Activated B cell treated with CpG ODN at 0.5 μM for 24 hours (primary cell): ENCODE results near the gene PNKP. TPM values are rescaled to one million over a fixed set of nuclear protein-coding genes. Genes with fewer than 3 reads are reported as not detected.

Experiments used
- ATAC-seq: fragments of 200-7000 bp; cut with Tn5 transposase; one replicate; pipeline ENCODE4 v1.10.0; 2021; ENCODE audit warnings: low read depth, mild to moderate bottlenecking, moderate library complexity
- CTCF ChIA-PET: fragments of 350-600 bp; sonication (Branson Sonifier 250); formaldehyde crosslinking; loops from one replicate; lab custom pipeline; 2021; ENCODE audit warnings: antibody characterized with exemption; lab: Charles Lee
- POLR2A ChIA-PET: fragments of 350-600 bp; sonication (Branson Sonifier 250); formaldehyde crosslinking; loops from one replicate; lab custom pipeline; 2021; ENCODE audit warnings: antibody characterized with exemption; lab: Charles Lee
- DNase-seq: peaks from one replicate; pipeline ENCODE4 v3.0.0; 2022
- H3K27ac Mint-ChIP-seq: one replicate; pipeline ENCODE4 v1.8.0; 2020; ENCODE audit warnings: mixed read lengths
- H3K27me3 Mint-ChIP-seq: one replicate; pipeline ENCODE4 v1.8.0; 2021; ENCODE audit warnings: mixed read lengths
- H3K36me3 Mint-ChIP-seq: one replicate; pipeline ENCODE4 v1.8.0; 2021; ENCODE audit warnings: low read depth, mixed read lengths
- H3K4me1 Mint-ChIP-seq: one replicate; pipeline ENCODE4 v1.8.0; 2021; ENCODE audit warnings: mixed read lengths
- H3K4me3 Mint-ChIP-seq: one replicate; pipeline ENCODE4 v1.8.0; 2020; ENCODE audit warnings: mild to moderate bottlenecking, mixed read lengths
- H3K9me3 Mint-ChIP-seq: one replicate; pipeline ENCODE4 v1.8.0; 2020; ENCODE audit warnings: mixed read lengths
- CTCF ChIP-seq: fragments of 200-600 bp; IDR thresholded peaks from one replicate; pipeline ENCODE4 v1.8.0; 2022; ENCODE audit warnings: antibody characterized with exemption, mild to moderate bottlenecking
- intact Hi-C: fragments of 100-400 bp; cut with micrococcal nuclease; formaldehyde crosslinking; loops from one replicate; pipeline ENCODE4 v1.15.1; 2024
- total RNA-seq: library from RNA; stranded (reverse); gene quantifications from 2 replicates; pipeline ENCODE4 v1.2.3, GENCODE V29; 2022

The PNKP gene
- total RNA-seq, 1 donor from 2014 or later, result 205 TPM

GRCh38 chr19:49890349-49891311 lies 23.3 kb upstream of the PNKP start:
- CTCF ChIA-PET, result interaction anchor here (0.7 to 1.6 kb wide), 7 partner anchors 21 to 47 kb away, joined by 3 to 15 read pairs (median 3); partner anchors contain the start of genes ATF5, NUP62, PNKP and PTOV1
- peak overlapping the region; percentile 82 for H3K4me3 Mint-ChIP-seq
- ATAC-seq, result peak; percentile 85
- peak; percentile 68 for DNase-seq
- no peaks in the 10 kb centered on the region for H3K27me3 Mint-ChIP-seq
- POLR2A ChIA-PET, result interaction anchor here (0.6 to 11.5 kb wide), 15 partner anchors 9 to 1481 kb away, joined by 3 to 317 read pairs (median 6); partner anchors contain the start of genes AKT1S1, AP2A1, ATF5 and NUP62
- peaks cover 49% of the 10 kb centered on the region for H3K4me1 Mint-ChIP-seq
- no peak for TF ChIP-seq CTCF
- intact Hi-C loops, result loop anchor here (1.0 to 10.0 kb wide), 7 partner anchors 13 to 556 kb away; partner anchors contain the start of genes AKT1S1, ATF5, CD37 and NUP62
- peaks cover 11% of the 10 kb centered on the region for H3K36me3 Mint-ChIP-seq
- H3K27ac Mint-ChIP-seq, result peak overlapping the region; percentile 7
- no peaks in the 10 kb centered on the region for H3K9me3 Mint-ChIP-seq

DNA sequence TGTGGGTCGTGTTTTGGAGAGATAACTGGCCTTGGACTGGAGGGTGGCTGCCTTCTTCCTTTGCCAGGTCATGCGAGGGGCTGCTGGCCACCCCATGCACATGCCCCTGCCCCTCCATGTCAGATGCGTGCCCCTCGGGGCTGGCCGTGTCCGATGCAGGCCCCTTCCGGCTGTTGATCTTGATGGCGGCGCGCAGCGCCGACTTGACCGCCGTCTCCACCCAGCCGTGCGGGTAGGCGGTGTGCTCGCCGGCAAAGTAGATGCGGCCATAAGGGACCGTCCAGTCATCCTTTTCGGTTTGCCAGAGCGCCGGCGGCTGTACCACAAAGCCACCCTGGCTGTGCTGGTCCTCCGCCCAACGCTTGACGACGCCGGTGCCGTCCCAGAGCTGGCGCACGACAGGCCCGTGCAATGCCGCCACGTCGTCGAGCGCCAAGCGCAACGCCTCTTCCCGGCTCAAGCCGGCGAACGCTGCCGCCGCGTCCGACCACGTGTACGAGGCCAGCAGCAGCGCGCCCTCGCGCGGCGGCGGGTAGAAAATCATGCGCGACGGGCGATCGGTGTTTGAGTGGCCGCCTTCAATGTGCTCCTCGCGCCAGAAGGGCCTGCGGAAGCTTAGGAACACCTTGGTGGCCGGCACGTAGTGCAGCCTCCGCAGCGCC lies 22.4 kb upstream of the PNKP start:
- Mint-ChIP-seq H3K27ac (peak overlapping the region; percentile 7), H3K27me3 (no peaks in the 10 kb centered on the region), H3K9me3 (no peaks in the 10 kb centered on the region), H3K4me3 (peak overlapping the region; percentile 82), H3K4me1 (peaks cover 41% of the 10 kb centered on the region), H3K36me3 (peaks cover 17% of the 10 kb centered on the region)
- POLR2A ChIA-PET, result interaction anchor here (0.6 to 11.5 kb wide), 12 partner anchors 10 to 123 kb away, joined by 3 to 317 read pairs (median 6); partner anchors contain the start of genes AKT1S1, AP2A1, ATF5 and NUP62
- ATAC-seq (peak; percentile 66), DNase-seq (no peak)
- CTCF ChIA-PET, result interaction anchor here (0.8 to 1.6 kb wide), 6 partner anchors 21 to 48 kb away, joined by 3 to 15 read pairs (median 3); partner anchors contain the start of genes ATF5, NUP62, PNKP and PTOV1
- TF ChIP-seq CTCF, result peak; percentile 39
- intact Hi-C loops, result loop anchor here (1.0 to 10.0 kb wide), 7 partner anchors 13 to 555 kb away; partner anchors contain the start of genes AKT1S1, ATF5, CD37 and NUP62

DNA sequence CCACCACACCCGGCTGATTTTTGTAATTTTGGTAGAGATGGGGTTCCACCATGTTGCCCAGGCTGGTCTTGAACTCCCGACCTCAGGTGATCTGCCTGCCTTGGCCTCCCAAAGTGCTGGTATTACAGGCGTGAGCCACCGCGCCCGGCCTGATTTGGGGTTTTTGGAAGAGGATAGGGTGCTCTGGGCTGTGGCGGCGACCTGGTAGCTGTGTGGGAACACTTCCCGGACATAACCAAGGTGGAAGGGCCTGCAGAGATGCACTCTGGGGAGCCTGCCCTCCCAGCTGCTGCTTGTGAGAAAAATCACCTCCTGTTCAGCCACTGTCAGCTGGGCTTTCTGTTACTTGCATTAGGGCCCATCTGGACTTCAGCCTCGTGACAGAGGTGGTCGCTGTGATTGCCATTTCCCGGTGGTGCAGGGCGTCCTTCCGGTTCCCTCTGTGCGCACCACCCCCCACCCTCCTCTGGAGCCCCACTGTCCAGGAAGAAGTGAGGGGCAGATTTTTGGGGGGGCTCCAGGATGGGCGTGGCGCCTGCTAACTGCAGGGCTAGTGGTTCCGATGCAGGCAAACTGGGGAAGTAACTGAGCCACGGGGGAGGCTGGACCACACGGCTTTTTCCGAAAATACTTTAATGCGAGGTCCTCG lies 21.8 kb upstream of the PNKP start:
- peaks cover 35% of the 10 kb centered on the region for H3K4me1 Mint-ChIP-seq
- H3K27ac Mint-ChIP-seq, result no peak overlapping the region
- ChIA-PET CTCF (interaction anchor here (1.5 to 1.6 kb wide), 2 partner anchors 40 to 49 kb away, joined by 3 to 15 read pairs; partner anchors contain the start of genes ATF5 and NUP62), POLR2A (interaction anchor here (1.3 to 1.8 kb wide), 3 partner anchors 12 to 39 kb away, joined by 5 to 7 read pairs (median 5); partner anchors contain the start of genes AKT1S1, PTOV1 and TBC1D17)
- DNase-seq (no peak), ATAC-seq (no peak)
- TF ChIP-seq CTCF, result no peak
- no peaks in the 10 kb centered on the region for H3K27me3 Mint-ChIP-seq
- no peaks in the 10 kb centered on the region for H3K9me3 Mint-ChIP-seq
- H3K4me3 Mint-ChIP-seq, result no peak overlapping the region
- H3K36me3 Mint-ChIP-seq, result peaks cover 23% of the 10 kb centered on the region
- intact Hi-C loops, result no loop called here

DNA sequence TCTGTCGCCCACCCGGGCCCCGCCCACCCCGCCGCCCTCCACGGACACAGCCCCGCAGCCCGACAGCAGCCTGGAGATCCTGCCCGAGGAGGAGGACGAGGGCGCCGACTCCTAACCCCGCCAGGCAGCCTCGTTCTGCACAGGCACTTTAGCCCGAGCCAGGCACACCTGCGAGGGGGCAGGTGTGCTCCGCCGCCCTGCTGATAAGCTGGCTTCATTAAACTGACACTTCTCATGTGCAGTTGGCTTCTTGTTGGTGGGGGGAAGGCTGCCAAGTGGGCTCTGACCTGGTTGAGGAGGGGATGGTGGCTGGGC lies 21.1 kb upstream of the PNKP start:
- no peak for TF ChIP-seq CTCF
- ATAC-seq, result no peak
- H3K36me3 Mint-ChIP-seq, result peaks cover 27% of the 10 kb centered on the region
- DNase-seq, result no peak
- H3K4me3 Mint-ChIP-seq, result no peak overlapping the region
- no peak overlapping the region for H3K27ac Mint-ChIP-seq
- no peaks in the 10 kb centered on the region for H3K27me3 Mint-ChIP-seq
- POLR2A ChIA-PET, result interaction anchor here (0.6 to 1.8 kb wide), 5 partner anchors 8 to 1093 kb away, joined by 3 to 7 read pairs (median 5); partner anchors contain the start of genes AKT1S1, IL4I1 and TBC1D17
- no peaks in the 10 kb centered on the region for H3K9me3 Mint-ChIP-seq
- intact Hi-C loops, result no loop called here
- peaks cover 32% of the 10 kb centered on the region for H3K4me1 Mint-ChIP-seq
- CTCF ChIA-PET, result interaction anchor here (0.8 kb wide), 1 partner anchor 25 kb away, joined by 3 read pairs; no protein-coding TSS in a partner anchor
